Measurements from ENCODE around the gene BACH2. TPM values are rescaled to one million over a fixed set of nuclear protein-coding genes. Genes with fewer than 3 reads are reported as not detected.
A peak's percentile ranks its signal among the peaks of the same experiment; 100 is the strongest.

The BACH2 gene
- total and polyA plus RNA-seq, 10 of the 15 experiments (the other 5 are each of a cell fraction or from before 2014, with no cell fraction given), result 0.03 to 0.28 (median 0.04) TPM; not detected in 3

- in situ Hi-C loops (cut with MboI), result loop anchor here (5.0 to 10.0 kb wide), 2 partner anchors 192 to 450 kb away; no protein-coding TSS in a partner anchor
- ATAC-seq (peak; percentile 67), DNase-seq (ENCODE audit: low read depth, low spot score) (no peak), FAIRE-seq (no peak)
- Histone ChIP-seq H3K4me1 (ENCODE audit: control insufficient read depth, insufficient read depth, low read length) (peaks cover 24% of the 10 kb centered on the region), H3K27ac (ENCODE audit: control insufficient read depth, insufficient read depth) (peak overlapping the region; percentile 68), H3K4me3 (peak overlapping the region; percentile 19; the same call in 1 of the 2 replicates), H3K79me2 (ENCODE audit: control insufficient read depth, insufficient read depth, low read length) (no peaks in the 10 kb centered on the region), H3K9ac (ENCODE audit: control insufficient read depth, insufficient read depth, low read length) (no peak overlapping the region), H3K4me2 (ENCODE audit: control insufficient read depth, insufficient read depth) (peak overlapping the region; percentile 98), H2AFZ (ENCODE audit: control insufficient read depth, low read depth, low read length) (no peak overlapping the region), H3K36me3 (ENCODE audit: control insufficient read depth in 2 of 2, insufficient read depth in 2 of 2, low read length in 1 of 2) (no peaks in the 10 kb centered on the region), H4K20me1 (ENCODE audit: control insufficient read depth, insufficient read depth) (no peaks in the 10 kb centered on the region), H3K9me3 (replicated peaks; ENCODE audit: control insufficient read depth, insufficient read depth, low read length) (peaks cover 17% of the 10 kb centered on the region), H3K27me3 (replicated peaks in 1 of 2; ENCODE audit: control insufficient read depth in 2 of 2, insufficient read depth in 2 of 2, low read length in 1 of 2) (no peaks in the 10 kb centered on the region; a peak in 1 of 4 replicates)
- ChIA-PET POLR2A (interaction anchor here (0.5 to 0.6 kb wide), 2 partner anchors 98 to 1634 kb away, joined by 3 read pairs; no protein-coding TSS in a partner anchor), SMC1A (ENCODE audit: uncharacterized antibody, unreplicated experiment) (interaction anchor here (0.8 to 6.1 kb wide), 7 partner anchors 22 to 345 kb away, joined by 3 to 38 read pairs (median 4); no protein-coding TSS in a partner anchor), CTCF (interaction anchor here (0.6 to 7.5 kb wide), 7 partner anchors 11 to 194 kb away, joined by 3 to 64 read pairs (median 7); no protein-coding TSS in a partner anchor), RAD21 (ENCODE audit: unreplicated experiment) (interaction anchor here (0.7 to 1.9 kb wide), 8 partner anchors 11 to 194 kb away, joined by 3 to 13 read pairs (median 4); no protein-coding TSS in a partner anchor)
- WGBS (ENCODE audit: insufficient coverage, insufficient replicate concordance, low lambda C conversion rate, missing lambda C conversion rate), result 1% methylated on average over 4 of the region's 4 CpGs
- intact Hi-C loops (cut with micrococcal nuclease; ENCODE audit: unreplicated experiment), result loop anchor here (2.0 to 5.0 kb wide), 4 partner anchors 84 to 188 kb away; no protein-coding TSS in a partner anchor
- no TSS peak for BruUV-seq (replicated peaks)
- TF ChIP-seq MTA2 (IDR thresholded peaks at IDR 0.05; ENCODE audit: low read depth), result 0 out of 2 replicates have a peak, but pooled peaks have one; percentile 17
- peak; percentile 2; the same call in 1 of the 2 replicates for TF ChIP-seq ATF2 (IDR thresholded peaks at IDR 0.05; ENCODE audit: low read length)
- no peak for TF ChIP-seq ZNF384 (IDR thresholded peaks at IDR 0.05; ENCODE audit: borderline replicate concordance, low read depth, low read length)
- TF ChIP-seq BACH1 (IDR thresholded peaks at IDR 0.05; ENCODE audit: borderline replicate concordance), result no peak
- peak; percentile 3 to 4; a peak in 1 of 4 replicates for TF ChIP-seq IKZF2 (IDR thresholded peaks at IDR 0.05)
- TF ChIP-seq NFIC (IDR thresholded peaks at IDR 0.05; ENCODE audit: low read depth, low read length), result 0 out of 2 replicates have a peak, but pooled peaks have one; percentile 70
- peak; percentile 26; the same call in 1 of the 2 replicates for TF ChIP-seq ZNF217 (IDR thresholded peaks at IDR 0.05)
- TF ChIP-seq ATF3 (IDR thresholded peaks at IDR 0.05; ENCODE audit: borderline replicate concordance, extremely low read depth, low read depth, low read length), result no peak
- no peak for TF ChIP-seq GATAD2B (conservative IDR thresholded peaks at IDR 0.05; ENCODE audit: low read depth)
- TF ChIP-seq EZH2 (IDR thresholded peaks at IDR 0.05; ENCODE audit: borderline replicate concordance, control insufficient read depth, low read depth, low read length), result no peak
- no peak for TF ChIP-seq POLR2AphosphoS2 (IDR thresholded peaks at IDR 0.05; ENCODE audit: low read depth, low read length)
- TF ChIP-seq HCFC1 (IDR thresholded peaks at IDR 0.05; ENCODE audit: low read length), result no peak
- no peak for TF ChIP-seq CEBPZ (IDR thresholded peaks at IDR 0.05; ENCODE audit: low read depth, low read length)
- no peak for TF ChIP-seq TAF1 (IDR thresholded peaks at IDR 0.05; ENCODE audit: borderline replicate concordance, low read depth, low read length)
- no peak for TF ChIP-seq CTCF (IDR thresholded peaks at IDR 0.05 in 2 of 3, conservative IDR thresholded peaks at IDR 0.05 in 1 of 3; ENCODE audit: control insufficient read depth in 2 of 3, extremely low read depth in 1 of 3, insufficient read depth in 1 of 3, low read depth in 3 of 3, low read length in 3 of 3)
- TF ChIP-seq SUZ12 (IDR thresholded peaks at IDR 0.05; ENCODE audit: unreplicated experiment), result no peak
Measured at GRCh38 chr6:90285042-90285481, 11.6 kb downstream of the BACH2 start.
